Colon (tissue), 2 donors: ENCODE measurements around the gene AHRR.

Source experiments
- FAIRE-seq: peaks from 2 replicates; lab custom pipeline; 2012; peaks lifted over from hg19 to GRCh38; lab: Jason Lieb, UNC
- donor health status: control.
- donor health status: control.

Gene AHRR

GRCh38 chr5:321726-322251 lies 275 bp downstream of the AHRR start:
- no peak for FAIRE-seq

GRCh38 chr5:322281-322941 lies 897 bp downstream of the AHRR start:
- no peak for FAIRE-seq

- no peak for FAIRE-seq
These were observed 1.7 kb downstream of the AHRR start for GRCh38 chr5:322942-323879.

- no peak for FAIRE-seq
These were observed 3.5 kb downstream of the AHRR start for GRCh38 chr5:324736-325612.

GRCh38 chr5:326109-326508 lies 4.6 kb downstream of the AHRR start:
- FAIRE-seq, result no peak

- no peak for FAIRE-seq
These were observed 7.7 kb downstream of the AHRR start for GRCh38 chr5:329121-329735.

GRCh38 chr5:329768-330167 lies 8.3 kb downstream of the AHRR start:
- no peak for FAIRE-seq

GRCh38 chr5:332843-333242 lies 11.3 kb downstream of the AHRR start:
- no peak for FAIRE-seq

GRCh38 chr5:333945-334344 lies 12.4 kb downstream of the AHRR start:
- FAIRE-seq, result no peak

GRCh38 chr5:334903-335739 lies 13.6 kb downstream of the AHRR start:
- no peak for FAIRE-seq

GRCh38 chr5:335740-336038 lies 14.2 kb downstream of the AHRR start:
- no peak for FAIRE-seq

- no peak for FAIRE-seq
These were observed 16.1 kb downstream of the AHRR start for GRCh38 chr5:337563-338130.

- FAIRE-seq, result no peak
These were observed 21.3 kb downstream of the AHRR start for GRCh38 chr5:342501-343460.

- no peak for FAIRE-seq
These were observed 22.2 kb downstream of the AHRR start for GRCh38 chr5:343461-344401.

- no peak for FAIRE-seq
These were observed 23.2 kb downstream of the AHRR start for GRCh38 chr5:344668-345067.

GRCh38 chr5:345404-346195 lies 24.1 kb downstream of the AHRR start:
- FAIRE-seq, result no peak

GRCh38 chr5:346229-346935 lies 24.9 kb downstream of the AHRR start:
- no peak for FAIRE-seq
